GM18907 (cell line): ENCODE results near the gene PTPRE.

ENCODE experiments used
- ATAC-seq: cut with Tn5 transposase; IDR thresholded peaks from one replicate; pipeline ENCODE4 v1.9.1; 2021; ENCODE audit warnings: mild to moderate bottlenecking, moderate library complexity; ENCODE audit not compliant: unreplicated experiment

Gene PTPRE

DNA sequence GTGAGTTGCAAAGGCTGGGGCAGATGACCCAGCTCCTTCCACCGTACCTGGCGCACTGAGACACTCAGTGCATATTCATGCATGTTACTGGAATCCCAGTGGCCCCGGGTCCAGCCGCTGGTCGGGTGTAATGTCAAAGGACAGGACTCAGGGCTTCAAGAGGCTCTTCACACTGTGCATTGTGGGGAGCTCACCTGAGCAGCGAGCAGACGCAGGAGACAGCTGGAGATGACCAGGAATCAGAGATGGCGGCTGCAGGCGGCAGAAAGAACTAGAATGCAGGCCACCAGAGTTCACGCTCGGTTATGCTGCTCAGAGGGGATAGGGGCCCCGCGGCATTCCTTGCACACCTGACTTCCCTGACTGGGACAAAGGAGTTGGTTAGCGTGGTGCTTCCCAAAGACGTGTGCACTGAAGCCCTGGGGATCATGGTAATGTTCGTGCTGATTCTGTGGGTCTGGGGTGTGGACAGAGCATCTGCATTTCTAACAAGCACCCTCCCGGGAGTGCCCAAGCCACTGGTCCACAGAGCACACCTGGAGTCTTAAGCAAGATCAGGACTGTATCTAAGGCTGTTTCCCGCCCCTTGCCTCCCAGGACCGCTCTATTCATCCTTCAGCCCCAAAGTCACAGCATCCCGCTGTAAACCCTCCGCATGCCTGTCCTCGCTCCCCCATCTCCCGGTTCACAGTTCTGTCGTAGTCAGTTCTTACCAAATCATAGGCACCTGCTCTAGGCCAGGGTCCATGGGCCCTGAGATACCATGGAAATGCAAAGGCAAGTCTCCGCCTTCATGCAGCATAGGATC is 148.4 kb downstream of the PTPRE start:
- ATAC-seq = no peak

DNA sequence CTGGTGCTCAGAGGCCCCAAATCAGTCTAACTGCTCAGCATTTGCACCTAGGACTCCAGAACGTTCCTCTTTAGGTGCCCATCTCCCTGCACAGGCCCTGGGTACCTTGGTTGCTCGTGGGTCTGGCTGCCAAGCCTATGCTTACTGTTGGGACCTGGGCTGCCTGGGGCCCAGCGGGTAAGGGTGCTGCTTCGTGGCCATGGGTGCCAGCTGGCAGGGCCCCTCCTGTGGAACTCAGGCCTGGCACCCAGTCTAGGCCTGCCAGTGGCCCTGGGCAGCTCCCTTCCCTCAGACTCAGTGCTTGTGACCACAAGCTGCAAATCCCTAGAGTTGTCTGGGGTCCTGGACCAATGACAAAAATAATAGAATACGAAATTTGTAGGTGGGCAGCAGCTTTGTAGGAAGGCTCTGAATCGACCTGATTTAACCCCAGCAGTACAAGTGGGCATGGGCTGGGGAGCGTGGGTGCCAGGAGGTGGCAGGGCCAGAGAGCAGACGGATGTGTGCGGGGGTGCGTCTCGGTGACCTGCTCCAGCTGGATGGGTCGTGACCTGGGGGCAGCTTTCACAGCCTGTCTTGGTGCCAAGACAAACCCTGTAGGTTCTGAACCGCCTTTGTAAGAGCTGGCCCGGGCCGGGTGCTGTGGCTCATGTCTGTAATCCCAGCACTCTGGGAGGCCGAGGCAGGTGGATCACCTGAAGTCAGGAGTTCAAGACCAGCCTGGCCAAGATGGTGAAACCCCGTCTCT is 149.6 kb downstream of the PTPRE start:
- no peak for ATAC-seq

DNA sequence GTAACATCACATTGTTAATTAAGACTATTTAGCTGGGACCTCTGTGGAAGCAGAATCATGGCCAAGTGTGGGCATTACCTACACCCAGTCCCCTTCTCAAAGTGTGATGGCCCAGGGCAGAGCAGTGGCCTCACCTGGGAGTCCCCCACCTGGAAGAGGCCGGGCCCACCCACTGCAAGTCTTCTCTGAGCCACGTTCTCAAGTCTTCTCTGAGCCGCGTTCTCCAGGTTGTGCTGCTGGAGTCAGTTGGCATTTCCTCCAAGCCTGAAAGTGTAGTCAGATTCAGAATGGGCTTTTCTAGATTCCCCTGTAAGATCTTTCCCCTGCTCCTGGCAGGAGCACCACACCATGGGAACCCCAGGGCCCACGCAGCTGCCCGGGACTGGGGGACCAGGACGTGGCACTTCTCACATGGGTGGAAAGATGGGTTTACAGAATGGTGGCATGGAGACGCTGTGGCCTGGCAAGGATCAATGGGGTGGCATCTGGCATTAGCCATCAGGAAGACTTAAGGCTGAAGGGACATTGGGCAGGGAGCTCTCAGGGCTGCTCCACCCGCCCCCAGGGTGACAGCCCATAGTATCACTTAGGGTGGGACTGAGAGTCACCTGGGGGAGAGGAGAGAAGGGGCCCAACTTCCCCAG is 151.3 kb downstream of the PTPRE start:
- no peak for ATAC-seq

- no peak for ATAC-seq
These were observed 151.8 kb downstream of the PTPRE start for GRCh38 chr10:128058750-128059134.

GRCh38 chr10:128059266-128059981 is 152.5 kb downstream of the PTPRE start:
- no peak for ATAC-seq

GRCh38 chr10:128059982-128060293 is 153.0 kb downstream of the PTPRE start:
- ATAC-seq = no peak

GRCh38 chr10:128060341-128061250 is 153.7 kb downstream of the PTPRE start:
- no peak for ATAC-seq

DNA sequence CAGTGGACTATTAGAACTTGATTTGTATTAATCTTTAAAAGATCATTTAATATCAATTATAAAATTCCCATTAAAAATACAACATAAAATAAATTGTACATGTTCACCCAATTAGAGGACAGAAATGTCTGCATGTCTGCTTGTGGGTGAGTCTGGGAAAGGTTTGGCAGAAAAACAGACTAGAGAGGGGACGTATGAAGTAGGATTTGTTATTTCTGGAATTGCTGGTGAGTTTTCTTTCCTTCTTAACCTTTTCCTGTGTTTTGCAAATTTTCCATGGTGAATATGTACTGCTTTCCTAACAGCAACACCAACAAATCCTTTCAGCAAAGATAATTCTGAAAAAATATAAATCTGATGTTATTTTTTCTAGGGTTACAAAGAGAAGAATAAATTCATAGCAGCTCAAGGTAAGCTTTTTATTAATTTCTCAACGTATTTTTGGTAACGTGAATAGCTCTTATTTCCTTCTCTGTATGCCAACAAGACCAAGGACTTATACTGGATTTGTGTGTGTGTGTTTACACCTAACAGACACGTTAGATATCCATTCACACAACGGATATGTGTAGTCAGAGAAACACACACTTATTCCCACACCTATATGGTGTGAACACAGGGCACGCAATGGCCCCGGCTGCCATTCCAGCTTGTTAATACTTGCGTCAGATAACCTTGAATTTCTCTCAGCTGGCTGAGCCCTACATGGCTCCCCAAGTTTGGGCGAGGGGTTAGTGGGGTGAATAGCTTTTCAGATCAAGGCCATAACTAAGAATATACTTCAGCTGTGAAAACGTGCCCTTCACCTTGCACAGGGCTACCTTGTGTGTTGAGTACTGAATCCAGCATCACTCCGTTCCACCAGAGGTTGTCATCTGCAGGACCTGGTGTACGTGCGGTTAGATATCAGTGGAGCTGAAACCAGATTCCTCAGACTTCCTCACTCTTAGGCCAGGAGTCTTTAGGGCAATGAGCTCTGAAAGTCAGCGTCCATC is 154.7 kb downstream of the PTPRE start:
- no peak for ATAC-seq

GRCh38 chr10:128062331-128062880 is 155.5 kb downstream of the PTPRE start:
- no peak for ATAC-seq

GRCh38 chr10:128062881-128063563 is 156.1 kb downstream of the PTPRE start:
- ATAC-seq = peak; percentile 45

DNA sequence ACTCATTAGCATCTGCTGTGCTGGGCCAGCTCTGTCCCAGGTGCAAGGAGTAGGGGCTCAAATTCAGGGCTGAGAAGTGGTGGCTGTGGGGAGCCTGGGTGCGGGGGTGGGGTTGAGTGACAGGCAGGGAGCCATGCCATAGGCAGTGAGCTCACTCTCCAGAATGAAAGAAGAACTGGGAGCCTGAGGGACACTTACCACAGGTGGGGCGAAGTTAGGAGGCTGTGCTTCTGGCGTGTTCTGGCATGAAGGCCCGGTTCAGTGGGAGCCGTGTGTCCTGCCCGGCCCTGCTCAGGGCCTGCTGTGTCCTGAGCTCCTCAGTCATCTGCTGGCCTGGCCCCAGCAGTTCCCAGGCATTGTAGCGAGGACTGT is 156.8 kb downstream of the PTPRE start:
- peak; percentile 18 for ATAC-seq

GRCh38 chr10:128064108-128064969 is 157.4 kb downstream of the PTPRE start:
- peak; percentile 69 for ATAC-seq

- ATAC-seq = no peak
These were observed 158.2 kb downstream of the PTPRE start for GRCh38 chr10:128064970-128065580.

DNA sequence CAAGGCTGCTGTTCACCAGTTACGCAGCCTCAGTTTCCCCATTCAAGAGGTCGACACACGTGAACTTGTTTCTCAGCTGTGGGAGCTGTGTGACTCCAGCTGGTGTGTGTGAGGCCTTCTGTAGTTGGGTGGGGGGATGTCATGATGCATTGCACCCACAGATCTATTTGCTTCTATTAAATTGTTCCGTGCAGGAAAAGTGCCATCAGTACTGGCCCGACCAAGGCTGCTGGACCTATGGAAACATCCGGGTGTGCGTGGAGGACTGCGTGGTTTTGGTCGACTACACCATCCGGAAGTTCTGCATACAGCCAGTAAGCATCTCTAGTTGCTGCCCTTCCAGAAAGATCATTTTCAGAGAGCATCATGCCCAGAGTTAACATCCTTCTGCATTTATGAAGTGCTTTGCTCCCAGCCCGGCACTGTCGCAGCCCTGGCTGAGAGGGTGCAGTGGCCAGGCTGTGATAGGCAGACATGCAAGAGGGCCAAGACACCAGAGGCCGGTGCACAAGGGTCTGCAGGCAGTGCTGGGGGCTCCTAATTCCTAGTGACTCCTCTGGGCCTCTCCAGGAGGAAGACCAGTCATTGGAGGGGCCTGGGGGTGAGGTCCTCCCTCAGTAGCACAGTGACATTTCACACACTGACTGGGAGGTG is 159.1 kb downstream of the PTPRE start:
- ATAC-seq = no peak

DNA sequence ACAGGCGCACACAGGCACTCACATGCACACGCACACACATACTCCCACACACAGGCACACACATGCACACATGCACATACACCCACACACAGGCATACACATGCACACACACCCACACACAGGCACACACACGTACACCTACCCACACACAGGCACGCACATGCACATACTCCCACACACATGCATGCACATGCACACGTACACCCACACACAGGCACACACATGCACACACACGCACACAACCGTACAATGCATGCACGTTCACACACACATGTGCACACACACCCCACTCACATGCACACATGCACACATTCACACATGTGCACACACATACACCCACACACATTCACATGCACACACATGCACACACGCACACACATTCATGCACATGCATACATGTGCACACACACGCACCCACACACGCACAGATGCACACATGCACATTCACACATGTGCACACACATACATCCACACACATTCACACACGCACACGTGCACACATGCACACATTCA is 160.0 kb downstream of the PTPRE start:
- ATAC-seq = no peak
